Neural progenitor cell (in vitro differentiated cells): ENCODE measurements around the gene TRAPPC1. TPM values are rescaled to one million over a fixed set of nuclear protein-coding genes. Genes with fewer than 3 reads are reported as not detected.
A peak's percentile ranks its signal among the peaks of the same experiment; 100 is the strongest.

ENCODE experiments used
- DNase-seq: peaks from one replicate; pipeline ENCODE4 v3.0.0-alpha.2; 2016; ENCODE audit warnings: low spot score
- H2AFZ ChIP-seq: fragments of 200-600 bp; sonication (generic); replicated peaks from 2 replicates; pipeline ENCODE4 v1.6.1; 2016; ENCODE audit warnings: antibody characterized with exemption
- H3F3A ChIP-seq: fragments of 200-600 bp; sonication (generic); 2 replicates; pipeline ENCODE4 v1.6.1; 2016; ENCODE audit warnings: antibody characterized with exemption, low read depth
- H3K27ac ChIP-seq: fragments of 200-600 bp; sonication (generic); 2 replicates; pipeline ENCODE4 v1.5.1; 2016; ENCODE audit warnings: mild to moderate bottlenecking
- H3K27me3 ChIP-seq: fragments of 200-600 bp; sonication (generic); 2 replicates; pipeline ENCODE4 v1.6.1; 2016; ENCODE audit warnings: mild to moderate bottlenecking, moderate library complexity
- H3K36me3 ChIP-seq: fragments of 200-600 bp; sonication (generic); 2 replicates; pipeline ENCODE4 v1.5.1; 2016
- H3K4me1 ChIP-seq: fragments of 200-600 bp; sonication (generic); 2 replicates; pipeline ENCODE4 v1.6.1; 2016; ENCODE audit warnings: mixed run types
- H3K4me2 ChIP-seq: fragments of 200-600 bp; sonication (generic); 2 replicates; pipeline ENCODE4 v1.6.1; 2016
- H3K4me3 ChIP-seq: fragments of 200-600 bp; sonication (generic); 2 replicates; pipeline ENCODE4 v1.5.1; 2016
- H3K79me2 ChIP-seq: fragments of 200-600 bp; sonication (generic); 2 replicates; pipeline ENCODE4 v1.6.1; 2016; ENCODE audit warnings: low read depth
- H3K9ac ChIP-seq: fragments of 200-600 bp; sonication (generic); 2 replicates; pipeline ENCODE4 v1.6.1; 2016
- H3K9me3 ChIP-seq: fragments of 200-600 bp; sonication (generic); 2 replicates; pipeline ENCODE4 v1.5.1; 2016; ENCODE audit warnings: low read depth
- H4K20me1 ChIP-seq: fragments of 200-600 bp; sonication (generic); 2 replicates; pipeline ENCODE4 v1.6.1; 2016; ENCODE audit warnings: low read depth
- H3K27ac Mint-ChIP-seq: 3 replicates; pipeline ENCODE4 v1.8.0; 2021; ENCODE audit warnings: mixed read lengths
- H3K27me3 Mint-ChIP-seq: 2 replicates; pipeline ENCODE4 v1.8.0; 2022; ENCODE audit warnings: low read depth, mild to moderate bottlenecking, inconsistent platforms, moderate library complexity, mixed read lengths; ENCODE audit not compliant: insufficient read depth
- H3K36me3 Mint-ChIP-seq: 3 replicates; pipeline ENCODE4 v1.8.0; 2021; ENCODE audit warnings: mixed read lengths
- H3K4me1 Mint-ChIP-seq: 3 replicates; pipeline ENCODE4 v1.8.0; 2021; ENCODE audit warnings: mixed read lengths
- H3K4me3 Mint-ChIP-seq: 3 replicates; pipeline ENCODE4 v1.8.0; 2021; ENCODE audit warnings: mild to moderate bottlenecking, moderate library complexity, mixed read lengths
- H3K9me3 Mint-ChIP-seq: 3 replicates; pipeline ENCODE4 v1.8.0; 2020; ENCODE audit warnings: mixed read lengths
- CTCF ChIP-seq: fragments of 200-600 bp; sonication (generic); IDR thresholded peaks from 2 replicates; pipeline ENCODE4 v1.5.1; 2017; ENCODE audit warnings: antibody characterized with exemption, mild to moderate bottlenecking
- EZH2 ChIP-seq: fragments of 200-600 bp; sonication (generic); IDR thresholded peaks from 2 replicates; pipeline ENCODE4 v1.6.1; 2017; ENCODE audit warnings: antibody characterized with exemption, mild to moderate bottlenecking, moderate library complexity
- EZH2phosphoT487 ChIP-seq: fragments of 200-600 bp; sonication (generic); IDR thresholded peaks from 2 replicates; pipeline ENCODE4 v1.6.1; 2017; ENCODE audit warnings: antibody characterized with exemption
- total RNA-seq: library from RNA; depleted of rRNA; stranded (reverse); fragments of >200 nt; gene quantifications from 2 replicates; pipeline ENCODE4 v1.2.3, GENCODE V29; 2015; ENCODE audit warnings: low replicate concordance

The TRAPPC1 gene
- total RNA-seq, 1 donor from 2014 or later: 9.8 TPM

- Mint-ChIP-seq H3K4me3 (no peak overlapping the region), H3K27me3 (peaks cover 3% of the 10 kb centered on the region), H3K27ac (no peak overlapping the region), H3K36me3 (peaks cover 54% of the 10 kb centered on the region), H3K9me3 (no peaks in the 10 kb centered on the region), H3K4me1 (no peaks in the 10 kb centered on the region)
- Histone ChIP-seq H3K4me2 (no peak overlapping the region), H3F3A (peaks cover 5% of the 10 kb centered on the region), H3K9me3 (no peaks in the 10 kb centered on the region), H3K79me2 (no peaks in the 10 kb centered on the region), H3K27ac (no peak overlapping the region), H2AFZ (no peak overlapping the region), H4K20me1 (no peaks in the 10 kb centered on the region), H3K4me3 (no peak overlapping the region), H3K36me3 (no peaks in the 10 kb centered on the region), H3K4me1 (peaks cover under 1% of the 10 kb centered on the region), H3K27me3 (no peaks in the 10 kb centered on the region), H3K9ac (no peak overlapping the region)
- TF ChIP-seq EZH2 (no peak), CTCF (peak; percentile 14)
- DNase-seq: no peak
Measured at GRCh38 chr17:7897773-7898172, 34.0 kb downstream of the TRAPPC1 start.

- Histone ChIP-seq H2AFZ (no peak overlapping the region), H3K79me2 (no peaks in the 10 kb centered on the region), H3K4me3 (no peak overlapping the region), H4K20me1 (no peaks in the 10 kb centered on the region), H3K4me2 (no peak overlapping the region), H3K27me3 (no peaks in the 10 kb centered on the region), H3K27ac (no peak overlapping the region), H3F3A (no peaks in the 10 kb centered on the region), H3K36me3 (no peaks in the 10 kb centered on the region), H3K9ac (no peak overlapping the region), H3K4me1 (no peaks in the 10 kb centered on the region), H3K9me3 (no peaks in the 10 kb centered on the region)
- Mint-ChIP-seq H3K27ac (no peak overlapping the region), H3K4me1 (no peaks in the 10 kb centered on the region), H3K27me3 (peaks cover 3% of the 10 kb centered on the region), H3K4me3 (no peak overlapping the region), H3K36me3 (peaks cover 51% of the 10 kb centered on the region), H3K9me3 (no peaks in the 10 kb centered on the region)
- no peak for TF ChIP-seq EZH2phosphoT487
- no peak for TF ChIP-seq CTCF
- TF ChIP-seq EZH2: no peak
- no peak for DNase-seq
Measured at GRCh38 chr17:7897090-7897489, 34.7 kb downstream of the TRAPPC1 start.

- H3K27me3 Mint-ChIP-seq: peaks cover 3% of the 10 kb centered on the region
- peaks cover 46% of the 10 kb centered on the region for H3K36me3 Mint-ChIP-seq
- DNase-seq: no peak
- no peak overlapping the region for H3K27ac Mint-ChIP-seq
- no peaks in the 10 kb centered on the region for H3K27me3 ChIP-seq
- H3K9ac ChIP-seq: no peak overlapping the region
- H4K20me1 ChIP-seq: peaks cover 3% of the 10 kb centered on the region
- no peaks in the 10 kb centered on the region for H3K9me3 ChIP-seq
- no peak overlapping the region for H3K27ac ChIP-seq
- H3F3A ChIP-seq: peaks cover 1% of the 10 kb centered on the region
- H3K36me3 ChIP-seq: no peaks in the 10 kb centered on the region
- TF ChIP-seq EZH2phosphoT487 (no peak), CTCF (no peak), EZH2 (no peak)
- no peaks in the 10 kb centered on the region for H3K9me3 Mint-ChIP-seq
- H3K4me2 ChIP-seq: no peak overlapping the region
- H3K4me1 Mint-ChIP-seq: no peaks in the 10 kb centered on the region
- no peaks in the 10 kb centered on the region for H3K79me2 ChIP-seq
- H2AFZ ChIP-seq: no peak overlapping the region
- H3K4me3 ChIP-seq: no peak overlapping the region
- H3K4me3 Mint-ChIP-seq: no peak overlapping the region
- peaks cover 3% of the 10 kb centered on the region for H3K4me1 ChIP-seq
Measured at GRCh38 chr17:7894866-7895265, 36.9 kb downstream of the TRAPPC1 start.

GRCh38 chr17:7894226-7894625 is 37.5 kb downstream of the TRAPPC1 start:
- Histone ChIP-seq H3K9me3 (no peaks in the 10 kb centered on the region), H3K4me1 (peaks cover 9% of the 10 kb centered on the region), H3K36me3 (no peaks in the 10 kb centered on the region), H3K27me3 (no peaks in the 10 kb centered on the region), H3K4me3 (no peak overlapping the region), H3K79me2 (no peaks in the 10 kb centered on the region), H3K27ac (no peak overlapping the region), H3F3A (peaks cover 6% of the 10 kb centered on the region), H3K4me2 (no peak overlapping the region), H3K9ac (no peak overlapping the region), H4K20me1 (peaks cover 7% of the 10 kb centered on the region), H2AFZ (no peak overlapping the region)
- H3K4me3 Mint-ChIP-seq: no peak overlapping the region
- no peak for DNase-seq
- TF ChIP-seq EZH2 (no peak), CTCF (no peak), EZH2phosphoT487 (no peak)
- peaks cover 41% of the 10 kb centered on the region for H3K36me3 Mint-ChIP-seq
- no peaks in the 10 kb centered on the region for H3K4me1 Mint-ChIP-seq
- H3K27ac Mint-ChIP-seq: no peak overlapping the region
- peaks cover 6% of the 10 kb centered on the region for H3K27me3 Mint-ChIP-seq
- no peaks in the 10 kb centered on the region for H3K9me3 Mint-ChIP-seq
